Thoracic aorta (tissue), 2 donors: ENCODE data around the gene HIP1R. TPM values are rescaled to one million over a fixed set of nuclear protein-coding genes. Genes with fewer than 3 reads are reported as not detected.

ENCODE experiments used
- ATAC-seq: fragments of 150-250 bp; one replicate; pipeline ENCODE4 v1.8.0; 2017; ENCODE audit warnings: low read depth; ENCODE audit not compliant: insufficient number of reproducible peaks, low FRiP score
- DNase-seq: peaks from one replicate; pipeline ENCODE4 v3.0.0-alpha.2; 2020; ENCODE audit warnings: low spot score
- H3K27ac ChIP-seq, 2 donors: fragments of 200-600 bp; sonication (generic); 1 replicate in 1 of 2; 2 replicates in 1 of 2; pipeline ENCODE4 v1.5.1; 2016; ENCODE audit warnings: mild to moderate bottlenecking in 2 of 2, moderate library complexity in 2 of 2
- H3K27me3 ChIP-seq: fragments of 200-600 bp; sonication (generic); replicated peaks from 2 replicates; pipeline ENCODE4 v1.6.0; 2016; ENCODE audit warnings: mild to moderate bottlenecking; ENCODE audit not compliant: insufficient read depth
- H3K36me3 ChIP-seq: fragments of 200-600 bp; sonication (generic); one replicate; pipeline ENCODE4 v1.5.1; 2016
- H3K4me1 ChIP-seq, 2 donors: fragments of 200-600 bp; sonication (generic); 1 replicate in 1 of 2; 2 replicates in 1 of 2; pipeline versions ENCODE4 v1.5.1 to v1.6.0; 2016; ENCODE audit warnings: low read depth in 2 of 2, mild to moderate bottlenecking in 1 of 2; ENCODE audit not compliant: control insufficient read depth in 1 of 2
- H3K4me3 ChIP-seq: fragments of 200-600 bp; sonication (generic); 2 replicates; pipeline ENCODE4 v1.5.1; 2016; ENCODE audit warnings: mild to moderate bottlenecking
- H3K9me3 ChIP-seq: fragments of 200-600 bp; sonication (generic); 2 replicates; pipeline ENCODE4 v1.5.1; 2016
- CTCF ChIP-seq: fragments of 200-600 bp; sonication (generic); IDR thresholded peaks from one replicate; pipeline ENCODE4 v1.5.1; 2019; ENCODE audit warnings: antibody characterized with exemption
- total RNA-seq, 2 donors: library from RNA; depleted of rRNA; stranded (reverse); fragments of >200 nt; gene quantifications; one replicate each; pipeline versions ENCODE4 v1.1.0 to v1.2.3, GENCODE V29; 2016

HIP1R gene
- total RNA-seq, 2 donors from 2014 or later, result 109 to 131 TPM

DNA sequence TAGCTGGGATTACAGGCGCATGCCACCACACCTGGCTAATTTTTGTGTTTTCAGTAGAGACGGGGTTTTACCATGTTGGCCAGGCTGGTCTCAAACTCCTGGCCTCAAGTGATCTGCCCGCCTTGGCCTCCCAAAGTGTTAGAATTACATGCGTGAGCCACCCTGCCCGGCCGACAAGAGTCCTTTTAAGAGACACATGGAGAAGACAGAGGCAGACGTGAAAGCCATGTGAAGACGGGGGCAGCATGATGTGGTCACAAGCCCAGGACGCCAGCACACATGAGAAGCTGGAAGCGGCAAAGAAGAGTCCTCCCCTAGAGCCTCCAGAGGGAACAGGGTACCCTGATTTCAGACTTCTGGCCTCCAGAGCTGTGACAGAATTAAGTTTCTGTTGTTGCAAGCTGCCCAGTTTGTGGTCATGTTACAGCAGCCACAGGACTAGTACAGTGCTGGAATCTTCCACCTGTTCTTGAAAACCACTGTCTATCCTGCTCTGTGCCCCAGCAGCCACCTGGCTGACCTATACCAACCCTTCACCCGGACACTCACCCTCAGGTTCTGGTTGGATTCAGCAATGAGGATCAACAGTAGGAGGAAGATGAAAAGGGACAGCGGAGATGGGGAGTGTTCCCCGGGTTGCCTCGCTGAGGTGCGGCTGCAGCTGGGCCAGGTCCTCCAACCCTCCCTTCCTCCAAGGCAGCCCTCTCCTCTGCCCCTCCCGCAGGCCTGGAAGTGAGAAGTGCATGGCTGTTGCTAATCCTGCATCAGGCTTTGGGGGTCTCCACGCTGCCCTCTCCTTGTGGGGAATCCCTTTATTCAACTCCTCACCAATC, 43.7 kb downstream of the HIP1R start:
- no peaks in the 10 kb centered on the region for H3K36me3 ChIP-seq
- H3K9me3 ChIP-seq, result no peaks in the 10 kb centered on the region
- no peak overlapping the region for H3K4me3 ChIP-seq
- DNase-seq, result no peak
- no peak overlapping the region for H3K27ac ChIP-seq
- no peak for ATAC-seq
- TF ChIP-seq CTCF, result no peak
- peaks cover 0 to 33% of the 10 kb centered on the region in 2 donors for H3K4me1 ChIP-seq
- H3K27me3 ChIP-seq, result no peaks in the 10 kb centered on the region

DNA sequence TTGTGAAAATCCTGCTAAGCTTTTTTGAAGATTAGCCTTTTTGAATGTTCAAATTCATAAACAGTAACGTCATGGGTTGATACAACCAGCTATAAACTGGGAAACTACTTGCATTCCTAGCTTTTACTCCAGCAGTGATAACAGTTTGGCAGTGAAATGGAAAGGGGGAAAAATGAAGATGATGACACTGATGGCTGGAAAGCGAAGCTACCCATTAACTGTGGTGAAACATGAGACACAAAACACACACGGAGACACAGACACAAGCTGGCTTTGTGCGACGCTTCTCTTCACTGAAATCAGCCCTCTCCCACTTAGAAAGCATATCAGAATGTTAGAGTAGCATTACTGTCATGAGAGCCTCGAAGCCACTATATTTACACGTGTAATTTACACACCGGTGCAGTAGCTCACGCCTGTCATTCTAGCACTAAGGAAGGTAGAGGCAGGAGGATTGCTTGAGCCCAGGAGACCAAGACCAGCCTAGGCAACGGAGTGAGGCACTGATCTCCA, 45.0 kb downstream of the HIP1R start:
- Histone ChIP-seq H3K27ac (peak overlapping the region in 1 of 2 donors; percentile 35), H3K36me3 (no peaks in the 10 kb centered on the region), H3K27me3 (no peaks in the 10 kb centered on the region), H3K4me1 (peaks cover 5 to 42% of the 10 kb centered on the region in 2 donors), H3K4me3 (no peak overlapping the region), H3K9me3 (no peaks in the 10 kb centered on the region)
- ATAC-seq (peak; percentile 19), DNase-seq (no peak)
- TF ChIP-seq CTCF, result no peak

DNA sequence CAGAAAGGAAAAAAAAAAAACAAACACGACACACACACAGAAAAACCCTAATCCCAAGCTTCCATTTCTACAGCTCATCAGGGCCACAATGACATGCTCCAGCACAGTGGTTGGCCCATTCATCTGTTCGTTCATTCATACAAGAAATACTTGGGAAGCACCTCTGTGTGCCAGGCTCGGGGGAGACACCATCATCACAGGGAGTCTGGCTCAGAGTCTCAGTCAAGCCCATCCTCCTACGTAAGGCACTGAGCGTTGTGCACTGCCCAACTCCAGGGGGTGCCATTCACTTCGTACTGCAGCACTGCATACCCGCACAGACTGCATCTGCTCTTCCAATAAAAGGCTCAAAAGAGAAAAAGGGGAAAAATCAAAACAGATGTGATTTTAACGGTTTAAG, 45.4 kb downstream of the HIP1R start:
- DNase-seq (no peak), ATAC-seq (peak; percentile 44)

DNA sequence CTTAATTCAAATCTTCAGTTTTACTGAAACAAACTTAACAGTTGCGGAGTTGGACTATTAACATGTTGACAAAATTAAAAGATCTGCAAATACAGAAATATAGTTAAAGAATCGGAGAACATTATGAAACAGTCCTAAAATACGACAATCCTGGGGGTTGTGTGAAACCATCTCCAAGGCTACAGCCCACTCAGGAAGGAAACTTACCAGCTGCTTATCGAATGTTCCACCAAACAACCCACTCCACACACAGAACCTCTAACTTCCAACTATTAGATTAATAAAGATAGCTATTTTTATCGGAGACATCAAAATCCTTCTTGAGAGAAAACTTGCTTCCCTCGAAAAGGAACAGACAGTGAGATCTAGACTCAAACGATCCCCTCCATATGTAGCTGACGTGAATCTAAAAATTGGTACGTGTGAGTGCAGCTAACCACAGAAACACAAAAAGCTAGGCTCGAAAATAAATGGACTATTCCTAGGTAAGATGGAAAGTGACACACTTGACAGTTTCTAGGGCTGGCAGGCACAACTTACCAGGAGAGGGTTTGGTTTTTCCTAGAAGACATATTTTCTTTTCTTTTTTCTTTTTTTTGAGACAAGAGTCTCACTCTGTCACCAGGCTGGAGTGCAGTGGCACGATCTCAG, 47.8 kb downstream of the HIP1R start:
- no peak overlapping the region for H3K4me3 ChIP-seq
- TF ChIP-seq CTCF, result no peak
- peaks cover 5 to 52% of the 10 kb centered on the region in 2 donors for H3K4me1 ChIP-seq
- no peaks in the 10 kb centered on the region for H3K36me3 ChIP-seq
- no peak overlapping the region for H3K27ac ChIP-seq
- H3K9me3 ChIP-seq, result no peaks in the 10 kb centered on the region
- H3K27me3 ChIP-seq, result no peaks in the 10 kb centered on the region
- DNase-seq (no peak), ATAC-seq (no peak)

More for the DNA sequence above, 45.4 kb downstream of the HIP1R start:
- H3K27ac ChIP-seq, result peak overlapping the region in 1 of 2 donors; percentile 35
- peak; percentile 36 for TF ChIP-seq CTCF
- H3K36me3 ChIP-seq, result no peaks in the 10 kb centered on the region
- H3K4me3 ChIP-seq, result no peak overlapping the region
- H3K4me1 ChIP-seq, result peaks cover 5 to 42% of the 10 kb centered on the region in 2 donors
- no peaks in the 10 kb centered on the region for H3K27me3 ChIP-seq
- no peaks in the 10 kb centered on the region for H3K9me3 ChIP-seq
